Body of pancreas (tissue), 4 donors: ENCODE data around the gene MYL7. TPM values are rescaled to one million over a fixed set of nuclear protein-coding genes. Genes with fewer than 3 reads are reported as not detected.
"Not testable (repeated sequence)": the region's sequence is repeated elsewhere in the genome, so short reads cannot be mapped to it uniquely, and the experiment has no call there.

Experiments
- ATAC-seq: fragments of 150-250 bp; one replicate; pipeline ENCODE4 v1.9.1; 2016
- DNase-seq, 4 donors: peaks; one replicate each; pipeline ENCODE4 v3.0.0-alpha.2; 2019
- H3K27ac ChIP-seq, 4 donors: fragments of 200-600 bp; sonication (generic); 1 replicate in 3 of 4; 2 replicates in 1 of 4; pipeline versions ENCODE4 v1.5.1 to v1.6.1; 2016 to 2019; ENCODE audit warnings: mild to moderate bottlenecking in 1 of 4, mixed read lengths in 1 of 4, moderate library complexity in 1 of 4
- H3K27me3 ChIP-seq, 2 donors: fragments of 200-600 bp; sonication (generic); one replicate each; pipeline ENCODE4 v1.6.0; 2016; ENCODE audit warnings: mild to moderate bottlenecking in 1 of 2
- H3K36me3 ChIP-seq, 2 donors: fragments of 200-600 bp; sonication (generic); replicated peaks in 1 of 2; 2 replicates each; pipeline ENCODE4 v1.5.1; 2016; ENCODE audit warnings: low read depth in 2 of 2; ENCODE audit not compliant: insufficient read depth in 1 of 2
- H3K4me1 ChIP-seq: fragments of 200-600 bp; sonication (generic); one replicate; pipeline ENCODE4 v1.6.0; 2016
- H3K4me3 ChIP-seq, 2 donors: fragments of 200-600 bp; sonication (generic); 1 replicate in 1 of 2; 2 replicates in 1 of 2; pipeline ENCODE4 v1.5.1; 2016 to 2019
- H3K9me3 ChIP-seq, 3 donors: fragments of 200-600 bp; sonication (generic); 1 replicate in 2 of 3; 2 replicates in 1 of 3; pipeline ENCODE4 v1.5.1; 2016
- POLR2A ChIP-seq, 3 donors: fragments of 450-650 bp; IDR thresholded peaks; one replicate each; pipeline ENCODE4 v1.6.1; 2016; ENCODE audit warnings: antibody characterized with exemption in 3 of 3, mild to moderate bottlenecking in 2 of 3
- WGBS, 2 donors: methylation state at CpG; one replicate each; pipeline ENCODE4 v1.1.5; 2017; 5-methylcytosine and 5-hydroxymethylcytosine counted together
- intact Hi-C: fragments of 100-400 bp; cut with DNase I; formaldehyde crosslinking; loops from one replicate; pipeline ENCODE4 v1.15.1; 2023
- total RNA-seq, 2 donors: library from RNA; depleted of rRNA; stranded (reverse); fragments of >200 nt; gene quantifications; one replicate each; pipeline ENCODE4 v1.1.0, GENCODE V29; 2016
- TF ChIP-seq, protein P1 (sequence below), 7 experiments: fragments of 450-650 bp in 4 of 7; fragments of 200-600 bp in 3 of 7; sonication (generic) in 3 of 7; IDR thresholded peaks; one replicate each; pipeline ENCODE4 v1.5.1; 2016 to 2019; ENCODE audit warnings: antibody characterized with exemption in 7 of 7

MYL7 gene
- total RNA-seq, 2 donors from 2014 or later: not detected

DNA sequence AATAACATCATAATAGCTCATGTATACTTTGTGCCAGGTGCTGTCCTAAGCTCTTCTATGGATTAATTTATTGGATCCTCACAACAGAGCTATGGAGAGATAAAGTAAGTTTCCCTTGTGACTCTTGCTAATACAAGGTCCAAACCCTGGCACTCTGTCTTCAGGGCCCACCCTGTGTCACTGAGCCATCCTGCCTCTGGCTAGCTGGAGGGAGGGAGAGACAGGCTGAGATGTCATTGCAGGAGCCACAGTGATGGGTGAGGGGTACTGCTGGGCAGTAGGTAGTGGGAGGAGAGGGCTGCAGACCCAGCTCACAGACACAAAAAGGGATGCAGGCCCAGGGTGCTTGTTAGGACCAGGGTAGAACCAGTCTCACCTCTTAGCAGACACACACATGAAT is 31.2 kb upstream of the MYL7 start:
- Histone ChIP-seq H3K9me3 (no peaks in the 10 kb centered on the region), H3K4me3 (no peak overlapping the region), H3K4me1 (no peaks in the 10 kb centered on the region), H3K27me3 (no peaks in the 10 kb centered on the region), H3K27ac (no peak overlapping the region), H3K36me3 (no peaks in the 10 kb centered on the region)
- no peak for TF ChIP-seq POLR2A (IDR thresholded peaks at IDR 0.05)
- TF ChIP-seq, protein P1, sequence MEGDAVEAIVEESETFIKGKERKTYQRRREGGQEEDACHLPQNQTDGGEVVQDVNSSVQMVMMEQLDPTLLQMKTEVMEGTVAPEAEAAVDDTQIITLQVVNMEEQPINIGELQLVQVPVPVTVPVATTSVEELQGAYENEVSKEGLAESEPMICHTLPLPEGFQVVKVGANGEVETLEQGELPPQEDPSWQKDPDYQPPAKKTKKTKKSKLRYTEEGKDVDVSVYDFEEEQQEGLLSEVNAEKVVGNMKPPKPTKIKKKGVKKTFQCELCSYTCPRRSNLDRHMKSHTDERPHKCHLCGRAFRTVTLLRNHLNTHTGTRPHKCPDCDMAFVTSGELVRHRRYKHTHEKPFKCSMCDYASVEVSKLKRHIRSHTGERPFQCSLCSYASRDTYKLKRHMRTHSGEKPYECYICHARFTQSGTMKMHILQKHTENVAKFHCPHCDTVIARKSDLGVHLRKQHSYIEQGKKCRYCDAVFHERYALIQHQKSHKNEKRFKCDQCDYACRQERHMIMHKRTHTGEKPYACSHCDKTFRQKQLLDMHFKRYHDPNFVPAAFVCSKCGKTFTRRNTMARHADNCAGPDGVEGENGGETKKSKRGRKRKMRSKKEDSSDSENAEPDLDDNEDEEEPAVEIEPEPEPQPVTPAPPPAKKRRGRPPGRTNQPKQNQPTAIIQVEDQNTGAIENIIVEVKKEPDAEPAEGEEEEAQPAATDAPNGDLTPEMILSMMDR (IDR thresholded peaks at IDR 0.05): no peak
- intact Hi-C loops: no loop called here
- DNase-seq (no peak), ATAC-seq (no peak)

- H3K4me3 ChIP-seq, intact Hi-C loops, H3K4me1 ChIP-seq, H3K27ac ChIP-seq, DNase-seq, H3K27me3 ChIP-seq, H3K36me3 ChIP-seq, ATAC-seq, H3K9me3 ChIP-seq: not testable (repeated sequence)
- WGBS, 2 donors: 90 to 93% methylated on average over 9 of the region's 9 CpGs
These were observed 30.8 kb upstream of the MYL7 start for GRCh38 chr7:44171901-44172300.

GRCh38 chr7:44167920-44168319 is 26.8 kb upstream of the MYL7 start:
- intact Hi-C loops: no loop called here
- DNase-seq: no peak
- TF ChIP-seq, protein P1 (IDR thresholded peaks at IDR 0.05): no peak
- TF ChIP-seq POLR2A (IDR thresholded peaks at IDR 0.05): no peak

DNA sequence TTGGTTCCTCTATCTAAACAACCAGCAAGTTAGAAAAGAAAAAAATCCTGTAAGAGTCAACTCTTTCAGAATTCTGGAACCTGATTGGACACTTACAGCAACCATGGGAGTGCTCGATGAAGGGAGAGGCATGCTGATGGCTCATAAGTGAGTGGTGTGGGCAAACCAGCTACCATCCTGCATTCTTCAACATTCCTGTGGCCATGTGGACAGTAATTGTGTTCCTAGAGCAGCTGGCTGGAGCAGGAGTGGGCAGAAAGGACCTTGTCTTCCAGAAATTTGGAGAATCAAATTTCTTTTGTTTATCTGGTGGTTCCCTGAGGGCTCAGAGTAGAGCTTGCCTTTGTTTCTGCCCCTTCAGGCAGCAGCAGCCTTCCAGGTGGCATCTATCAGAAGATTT is 22.5 kb upstream of the MYL7 start:
- TF ChIP-seq, protein P1 (IDR thresholded peaks at IDR 0.05): no peak
- TF ChIP-seq POLR2A (IDR thresholded peaks at IDR 0.05): no peak
- Histone ChIP-seq H3K27ac (no peak overlapping the region), H3K36me3 (no peaks in the 10 kb centered on the region), H3K4me3 (no peak overlapping the region), H3K9me3 (no peaks in the 10 kb centered on the region), H3K4me1 (no peaks in the 10 kb centered on the region), H3K27me3 (no peaks in the 10 kb centered on the region)
- intact Hi-C loops: no loop called here
- WGBS, 2 donors: 31 to 41% methylated on average over 1 of the region's 1 CpG
- ATAC-seq (no peak), DNase-seq (no peak)

More at GRCh38 chr7:44167920-44168319, 26.8 kb upstream of the MYL7 start:
- Histone ChIP-seq H3K27ac (no peak overlapping the region), H3K9me3 (no peaks in the 10 kb centered on the region), H3K4me3 (no peak overlapping the region), H3K27me3 (no peaks in the 10 kb centered on the region), H3K4me1 (no peaks in the 10 kb centered on the region), H3K36me3 (no peaks in the 10 kb centered on the region)
- no peak for ATAC-seq

GRCh38 chr7:44162785-44163395 is 21.8 kb upstream of the MYL7 start:
- Histone ChIP-seq H3K36me3 (no peaks in the 10 kb centered on the region), H3K4me3 (no peak overlapping the region), H3K27me3 (no peaks in the 10 kb centered on the region), H3K9me3 (no peaks in the 10 kb centered on the region), H3K4me1 (no peaks in the 10 kb centered on the region), H3K27ac (no peak overlapping the region)
- TF ChIP-seq POLR2A (IDR thresholded peaks at IDR 0.05): no peak
- TF ChIP-seq, protein P1 (IDR thresholded peaks at IDR 0.05): no peak
- intact Hi-C loops: no loop called here
- 63 to 75% methylated on average over 1 of the region's 1 CpG for WGBS, 2 donors
- DNase-seq (no peak), ATAC-seq (no peak)
